Mesendoderm (in vitro differentiated cells): ENCODE measurements around the gene NUP188. TPM values are rescaled to one million over a fixed set of nuclear protein-coding genes. Genes with fewer than 3 reads are reported as not detected.

ENCODE experiments used
- DNase-seq: peaks from one replicate; pipeline ENCODE4 v3.0.0; 2013
- H2AK5ac ChIP-seq: 2 replicates; pipeline ENCODE4 v1.6.1; 2013; ENCODE audit warnings: low read length, inconsistent platforms
- H2BK120ac ChIP-seq: 2 replicates; pipeline ENCODE4 v1.6.1; 2013; ENCODE audit warnings: low read depth, mild to moderate bottlenecking, low read length, moderate library complexity, mixed read lengths
- H2BK15ac ChIP-seq: replicated peaks from 2 replicates; pipeline ENCODE4 v1.6.1; 2013; ENCODE audit warnings: low read depth, mild to moderate bottlenecking, moderate library complexity
- H2BK5ac ChIP-seq: 2 replicates; pipeline ENCODE4 v1.6.1; 2013; ENCODE audit warnings: low read length, inconsistent platforms
- H3K18ac ChIP-seq: 2 replicates; pipeline ENCODE4 v1.6.1; 2013; ENCODE audit warnings: mild to moderate bottlenecking, low read length, mixed read lengths
- H3K23ac ChIP-seq: one replicate; pipeline ENCODE4 v1.6.1; 2013; ENCODE audit warnings: low read length
- H3K27ac ChIP-seq: 2 replicates; pipeline ENCODE4 v1.5.1; 2013; ENCODE audit warnings: low read depth, mild to moderate bottlenecking, inconsistent platforms, low read length, moderate library complexity
- H3K27me3 ChIP-seq: 2 replicates; pipeline ENCODE4 v1.6.1; 2013; ENCODE audit warnings: low read length, control low read depth, mild to moderate bottlenecking, inconsistent platforms; ENCODE audit not compliant: insufficient read depth, poor library complexity
- H3K36me3 ChIP-seq: 2 replicates; pipeline ENCODE4 v1.6.1; 2013; ENCODE audit warnings: low read length, inconsistent platforms; ENCODE audit not compliant: control insufficient read depth, insufficient read depth
- H3K4ac ChIP-seq: one replicate; pipeline ENCODE4 v1.6.1; 2013; ENCODE audit warnings: low read depth, mild to moderate bottlenecking, low read length, moderate library complexity
- H3K4me1 ChIP-seq: 2 replicates; pipeline ENCODE4 v1.6.1; 2013; ENCODE audit warnings: low read depth, low read length, inconsistent platforms; ENCODE audit not compliant: control insufficient read depth
- H3K4me2 ChIP-seq: 2 replicates; pipeline ENCODE4 v1.6.1; 2013; ENCODE audit warnings: low read length
- H3K4me3 ChIP-seq: 2 replicates; pipeline ENCODE4 v1.5.1; 2013; ENCODE audit warnings: mild to moderate bottlenecking, low read length
- H3K56ac ChIP-seq: one replicate; pipeline ENCODE4 v1.6.1; 2013; ENCODE audit warnings: low read length
- H3K79me1 ChIP-seq: 2 replicates; pipeline ENCODE4 v1.6.1; 2013; ENCODE audit warnings: low read length, inconsistent platforms
- H3K79me2 ChIP-seq: 2 replicates; pipeline ENCODE4 v1.6.1; 2013; ENCODE audit warnings: mild to moderate bottlenecking, low read length; ENCODE audit not compliant: control insufficient read depth, insufficient read depth
- H3K9ac ChIP-seq: 2 replicates; pipeline ENCODE4 v1.6.1; 2013; ENCODE audit warnings: low read length, inconsistent platforms
- H4K5ac ChIP-seq: one replicate; pipeline ENCODE4 v1.6.1; 2013; ENCODE audit warnings: low read length
- H4K8ac ChIP-seq: one replicate; pipeline ENCODE4 v1.6.1; 2013; ENCODE audit warnings: low read depth, mild to moderate bottlenecking, control low read depth, low read length, moderate library complexity
- WGBS: extraction: QIAGEN DNeasy Blood & Tissue Kit; methylation state at CpG from one replicate; pipeline ENCODE4 v1.1.7; 2013; ENCODE audit warnings: low lambda C conversion rate, missing lambda C conversion rate; ENCODE audit not compliant: insufficient coverage; ENCODE audit errors: extremely low coverage; 5-methylcytosine and 5-hydroxymethylcytosine counted together
- polyA plus RNA-seq, 2 experiments: library from polyadenylated mRNA; stranded (reverse); fragments of 200-250 nt; gene quantifications; one replicate each; pipeline ENCODE4 v1.2.3, GENCODE V29; 2013

The NUP188 gene
- 41.8 TPM for polyA plus RNA-seq (2013, experiment 1 of 2)
- 41.3 TPM for polyA plus RNA-seq (2013, experiment 2 of 2)

- H3K36me3 ChIP-seq: no peaks in the 10 kb centered on the region
- peak; percentile 95 for DNase-seq
These were observed at the start of gene NUP188, which contains the start of gene DOLK for GRCh38 chr9:128947527-128948301. Gene NUP188, plus strand, starts transcription at chr9:128947699. Its CDS starts 21 bp downstream, at chr9:128947720. Gene DOLK, minus strand, starts transcription at chr9:128947603. Its CDS starts 300 bp downstream, at chr9:128947303.

GRCh38 chr9:128898382-128898781, 49.1 kb upstream of the NUP188 start:
- H4K8ac ChIP-seq: no peak overlapping the region
- H3K56ac ChIP-seq: no peak overlapping the region
- H2BK5ac ChIP-seq: no peak overlapping the region
- peaks cover 8% of the 10 kb centered on the region for H3K79me1 ChIP-seq
- H3K27ac ChIP-seq: no peak overlapping the region
- no peak overlapping the region for H3K18ac ChIP-seq
- no peak overlapping the region for H3K9ac ChIP-seq
- no peak overlapping the region for H2BK15ac ChIP-seq
- no peaks in the 10 kb centered on the region for H3K27me3 ChIP-seq
- no peaks in the 10 kb centered on the region for H3K4me1 ChIP-seq
- no peak overlapping the region for H3K4me3 ChIP-seq
- H3K79me2 ChIP-seq: peaks cover 17% of the 10 kb centered on the region
- no CpG with 5 or more reads among the region's 5 CpGs for WGBS
- no peak overlapping the region for H3K4me2 ChIP-seq
- no peak overlapping the region for H4K5ac ChIP-seq
- no peak for DNase-seq
- no peak overlapping the region for H3K4ac ChIP-seq
- peaks cover 2% of the 10 kb centered on the region for H3K36me3 ChIP-seq
- no peak overlapping the region for H3K23ac ChIP-seq
- no peak overlapping the region for H2BK120ac ChIP-seq
- H2AK5ac ChIP-seq: no peak overlapping the region

More at GRCh38 chr9:128947527-128948301, at the start of gene NUP188, which contains the start of gene DOLK:
- H3K56ac ChIP-seq: peak within 1 kb of the TSS; percentile 99
- no peak within 1 kb of the TSS for H2AK5ac ChIP-seq
- H4K8ac ChIP-seq: no peak within 1 kb of the TSS
- peak within 1 kb of the TSS; percentile 96 for H3K4me3 ChIP-seq
- WGBS: no CpG with 5 or more reads among the region's 86 CpGs
- H3K4ac ChIP-seq: peak within 1 kb of the TSS; percentile 92
- H3K79me1 ChIP-seq: peaks cover 19% of the 10 kb centered on the region
- no peaks in the 10 kb centered on the region for H3K27me3 ChIP-seq
- H3K79me2 ChIP-seq: peaks cover 15% of the 10 kb centered on the region
- no peak within 1 kb of the TSS for H4K5ac ChIP-seq
- H3K4me2 ChIP-seq: peak within 1 kb of the TSS; percentile 92
- peak within 1 kb of the TSS; percentile 90 for H2BK5ac ChIP-seq
- H3K9ac ChIP-seq: peak within 1 kb of the TSS; percentile 98
- H3K23ac ChIP-seq: peak within 1 kb of the TSS; percentile 66
- no peak within 1 kb of the TSS for H2BK120ac ChIP-seq
- peak within 1 kb of the TSS; percentile 77 for H3K18ac ChIP-seq
- peak within 1 kb of the TSS; percentile 51 for H3K27ac ChIP-seq
- no peak within 1 kb of the TSS for H2BK15ac ChIP-seq
- H3K4me1 ChIP-seq: peaks cover 5% of the 10 kb centered on the region

- no peak overlapping the region for H4K8ac ChIP-seq
- H3K4me1 ChIP-seq: no peaks in the 10 kb centered on the region
- H3K27me3 ChIP-seq: no peaks in the 10 kb centered on the region
- no peak overlapping the region for H2BK120ac ChIP-seq
- H3K27ac ChIP-seq: no peak overlapping the region
- no peak overlapping the region for H4K5ac ChIP-seq
- H2BK15ac ChIP-seq: no peak overlapping the region
- peaks cover 17% of the 10 kb centered on the region for H3K79me2 ChIP-seq
- H3K4me2 ChIP-seq: no peak overlapping the region
- no CpG with 5 or more reads among the region's 18 CpGs for WGBS
- H3K4ac ChIP-seq: no peak overlapping the region
- no peak overlapping the region for H3K56ac ChIP-seq
- no peak overlapping the region for H3K4me3 ChIP-seq
- peaks cover 2% of the 10 kb centered on the region for H3K36me3 ChIP-seq
- DNase-seq: no peak
- H3K9ac ChIP-seq: no peak overlapping the region
- H3K23ac ChIP-seq: no peak overlapping the region
- H3K18ac ChIP-seq: no peak overlapping the region
- H3K79me1 ChIP-seq: peaks cover 8% of the 10 kb centered on the region
- no peak overlapping the region for H2AK5ac ChIP-seq
- H2BK5ac ChIP-seq: no peak overlapping the region
These were observed 48.5 kb upstream of the NUP188 start for GRCh38 chr9:128898845-128899565.

- no peak overlapping the region for H2BK5ac ChIP-seq
- peaks cover 2% of the 10 kb centered on the region for H3K36me3 ChIP-seq
- WGBS: no CpG with 5 or more reads among the region's 8 CpGs
These were observed 47.8 kb upstream of the NUP188 start for GRCh38 chr9:128899566-128900322.

GRCh38 chr9:128901379-128901778, 46.1 kb upstream of the NUP188 start:
- Histone ChIP-seq H3K4me3 (no peak overlapping the region), H3K79me1 (peaks cover 11% of the 10 kb centered on the region), H3K27ac (no peak overlapping the region), H3K4me2 (no peak overlapping the region), H2BK120ac (no peak overlapping the region), H3K23ac (no peak overlapping the region), H3K4me1 (no peaks in the 10 kb centered on the region), H2BK15ac (no peak overlapping the region), H3K18ac (no peak overlapping the region), H3K36me3 (peaks cover 2% of the 10 kb centered on the region), H2BK5ac (no peak overlapping the region), H4K8ac (no peak overlapping the region), H2AK5ac (no peak overlapping the region), H3K27me3 (no peaks in the 10 kb centered on the region), H3K79me2 (peaks cover 13% of the 10 kb centered on the region), H3K56ac (no peak overlapping the region), H3K9ac (no peak overlapping the region), H3K4ac (no peak overlapping the region), H4K5ac (no peak overlapping the region)
- DNase-seq: no peak
- no CpG with 5 or more reads among the region's 7 CpGs for WGBS

More at GRCh38 chr9:128899566-128900322, 47.8 kb upstream of the NUP188 start:
- Histone ChIP-seq H2AK5ac (no peak overlapping the region), H3K18ac (no peak overlapping the region), H3K56ac (no peak overlapping the region), H3K27ac (no peak overlapping the region), H3K9ac (no peak overlapping the region), H4K8ac (no peak overlapping the region), H4K5ac (no peak overlapping the region), H3K79me2 (peaks cover 17% of the 10 kb centered on the region), H3K23ac (no peak overlapping the region), H2BK120ac (no peak overlapping the region), H3K4me2 (no peak overlapping the region), H3K4me1 (no peaks in the 10 kb centered on the region), H3K4me3 (no peak overlapping the region), H3K4ac (no peak overlapping the region), H3K79me1 (peaks cover 8% of the 10 kb centered on the region), H2BK15ac (no peak overlapping the region), H3K27me3 (no peaks in the 10 kb centered on the region)
- no peak for DNase-seq
